BJ (cell line): ENCODE measurements around the gene THSD8. TPM values are rescaled to one million over a fixed set of nuclear protein-coding genes. Genes with fewer than 3 reads are reported as not detected.

ENCODE experiments used
- CTCF ChIA-PET: fragments of 350-600 bp; formaldehyde crosslinking; extraction: SDS; loops from one replicate; lab custom pipeline; 2021; ENCODE audit warnings: antibody characterized with exemption, inconsistent platforms; lab: Yijun Ruan, JAX
- POLR2A ChIA-PET: fragments of 300-600 bp; sonication (Branson Sonifier 250); formaldehyde crosslinking; extraction: SDS; loops from one replicate; lab custom pipeline; 2021; ENCODE audit warnings: antibody characterized with exemption; lab: Charles Lee
- DNase-seq: peaks from one replicate; pipeline ENCODE4 v3.0.0-alpha.2; 2011; ENCODE audit warnings: low read depth
- H3K27me3 ChIP-seq: 2 replicates; pipeline ENCODE4 v1.6.0; 2011; ENCODE audit warnings: low read length; ENCODE audit not compliant: control insufficient read depth, insufficient read depth
- H3K36me3 ChIP-seq: 2 replicates; pipeline ENCODE4 v1.5.1; 2011; ENCODE audit warnings: low read length; ENCODE audit not compliant: control insufficient read depth, insufficient read depth
- H3K4me3 ChIP-seq: 2 replicates; pipeline ENCODE4 v1.5.1; 2011; ENCODE audit warnings: low read depth, mild to moderate bottlenecking, control low read depth, low read length
- CTCF ChIP-seq: IDR thresholded peaks from 2 replicates; pipeline ENCODE4 v1.5.1; 2011; ENCODE audit warnings: low read depth, mild to moderate bottlenecking, control low read depth, inconsistent platforms, low read length, moderate library complexity; ENCODE audit not compliant: insufficient read depth
- polyA plus RNA-seq: library from polyadenylated mRNA; depleted of rRNA; stranded (reverse); fragments of >200 nt; gene quantifications from 2 replicates; pipeline ENCODE4 v1.2.3, GENCODE V29; 2011

The THSD8 gene
- polyA plus RNA-seq, 1 experiment: 0.75 TPM

DNA sequence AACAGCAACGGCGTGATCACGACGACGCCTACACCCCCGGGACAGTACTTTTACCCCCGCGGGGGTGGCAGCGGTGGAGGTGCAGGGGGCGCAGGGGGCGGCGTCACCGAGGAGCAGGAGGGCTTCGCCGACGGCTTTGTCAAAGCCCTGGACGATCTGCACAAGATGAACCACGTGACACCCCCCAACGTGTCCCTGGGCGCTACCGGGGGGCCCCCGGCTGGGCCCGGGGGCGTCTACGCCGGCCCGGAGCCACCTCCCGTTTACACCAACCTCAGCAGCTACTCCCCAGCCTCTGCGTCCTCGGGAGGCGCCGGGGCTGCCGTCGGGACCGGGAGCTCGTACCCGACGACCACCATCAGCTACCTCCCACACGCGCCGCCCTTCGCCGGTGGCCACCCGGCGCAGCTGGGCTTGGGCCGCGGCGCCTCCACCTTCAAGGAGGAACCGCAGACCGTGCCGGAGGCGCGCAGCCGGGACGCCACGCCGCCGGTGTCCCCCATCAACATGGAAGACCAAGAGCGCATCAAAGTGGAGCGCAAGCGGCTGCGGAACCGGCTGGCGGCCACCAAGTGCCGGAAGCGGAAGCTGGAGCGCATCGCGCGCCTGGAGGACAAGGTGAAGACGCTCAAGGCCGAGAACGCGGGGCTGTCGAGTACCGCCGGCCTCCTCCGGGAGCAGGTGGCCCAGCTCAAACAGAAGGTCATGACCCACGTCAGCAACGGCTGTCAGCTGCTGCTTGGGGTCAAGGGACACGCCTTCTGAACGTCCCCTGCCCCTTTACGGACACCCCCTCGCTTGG lies 9.6 kb upstream of the THSD8 start:
- POLR2A ChIA-PET: interaction anchor here (0.6 to 3.6 kb wide), 6 partner anchors 10 to 354 kb away, joined by 3 to 16 read pairs (median 6); no protein-coding TSS in a partner anchor

GRCh38 chr19:12792853-12793289 lies 9.0 kb upstream of the THSD8 start:
- ChIA-PET CTCF (interaction anchor here (0.6 to 17.9 kb wide), 7 partner anchors 10 to 173 kb away, joined by 3 to 874 read pairs (median 4); partner anchors contain the start of gene HOOK2), POLR2A (interaction anchor here (0.7 to 3.6 kb wide), 4 partner anchors 10 to 55 kb away, joined by 3 to 16 read pairs (median 10); no protein-coding TSS in a partner anchor)
- Histone ChIP-seq H3K4me3 (peak overlapping the region; percentile 94), H3K36me3 (peaks cover 5% of the 10 kb centered on the region), H3K27me3 (no peaks in the 10 kb centered on the region)
- DNase-seq: no peak
- TF ChIP-seq CTCF: no peak

More for the DNA sequence above, 9.6 kb upstream of the THSD8 start:
- no peak for DNase-seq
- no peaks in the 10 kb centered on the region for H3K27me3 ChIP-seq
- CTCF ChIA-PET: interaction anchor here (0.7 to 17.9 kb wide), 4 partner anchors 10 to 174 kb away, joined by 4 to 874 read pairs (median 4); partner anchors contain the start of gene HOOK2
- H3K36me3 ChIP-seq: peaks cover 5% of the 10 kb centered on the region
- no peak for TF ChIP-seq CTCF
- H3K4me3 ChIP-seq: peak overlapping the region; percentile 94

DNA sequence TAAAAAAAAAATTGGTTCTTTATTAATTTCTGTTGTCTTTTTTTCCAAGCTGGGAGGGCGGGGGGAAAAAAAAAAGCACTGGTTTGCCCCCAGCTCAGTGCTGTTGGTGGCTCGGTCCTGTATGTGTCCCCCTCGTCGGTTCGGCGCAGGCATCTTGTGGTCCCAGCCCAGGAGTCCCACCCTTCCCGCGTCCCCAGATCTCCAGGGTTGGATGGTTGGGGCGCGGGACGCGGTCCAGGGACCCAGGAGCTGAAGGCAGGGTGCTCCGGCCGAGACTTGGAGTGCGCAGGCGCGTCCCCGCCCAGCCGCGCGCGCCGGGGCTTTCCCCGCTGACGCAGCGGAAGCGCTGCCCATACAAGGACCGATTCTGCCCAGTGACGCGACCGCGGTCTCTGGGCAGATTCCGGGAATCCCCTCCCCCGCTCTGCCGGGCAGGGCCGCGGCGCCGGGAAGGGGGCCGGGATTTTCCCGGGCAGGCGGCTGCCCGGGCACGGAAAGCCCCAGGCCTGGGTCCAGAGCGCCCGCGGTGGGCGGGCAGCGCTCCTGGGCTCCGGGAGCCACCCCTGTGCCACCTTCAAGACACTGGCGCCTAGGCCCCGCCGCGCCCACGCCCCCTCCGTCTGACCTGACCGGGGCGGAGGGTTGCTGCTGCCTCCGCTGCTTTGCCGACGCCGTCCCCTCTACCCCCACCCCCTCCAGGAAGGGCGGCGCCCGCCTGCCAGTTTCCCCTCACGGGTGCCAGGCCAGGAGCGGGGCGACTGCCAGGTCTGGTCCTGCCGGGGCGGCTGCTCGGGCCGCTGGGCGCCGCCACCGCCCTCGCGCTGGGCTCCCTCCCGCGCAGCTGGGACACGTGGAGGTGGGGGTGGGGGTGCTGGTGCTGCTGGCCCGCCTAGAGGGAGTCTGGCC lies 8.3 kb upstream of the THSD8 start:
- peak; percentile 67 for DNase-seq
- Histone ChIP-seq H3K27me3 (no peaks in the 10 kb centered on the region), H3K4me3 (peak overlapping the region; percentile 94), H3K36me3 (peaks cover 5% of the 10 kb centered on the region)
- ChIA-PET POLR2A (interaction anchor here (0.6 to 3.6 kb wide), 7 partner anchors 11 to 1292 kb away, joined by 3 to 16 read pairs (median 7); no protein-coding TSS in a partner anchor), CTCF (interaction anchor here (0.6 to 17.9 kb wide), 7 partner anchors 11 to 172 kb away, joined by 3 to 874 read pairs (median 4); partner anchors contain the start of gene HOOK2)
- TF ChIP-seq CTCF: no peak

- Histone ChIP-seq H3K4me3 (peak overlapping the region; percentile 94), H3K36me3 (peaks cover 6% of the 10 kb centered on the region), H3K27me3 (no peaks in the 10 kb centered on the region)
- DNase-seq: no peak
- POLR2A ChIA-PET: interaction anchor here (0.6 to 3.6 kb wide), 3 partner anchors 16 to 1292 kb away, joined by 7 to 16 read pairs (median 16); no protein-coding TSS in a partner anchor
- TF ChIP-seq CTCF: 0 out of 2 replicates have a peak, but pooled peaks have one; percentile 1
- CTCF ChIA-PET: interaction anchor here (0.6 to 17.9 kb wide), 5 partner anchors 12 to 85 kb away, joined by 3 to 874 read pairs (median 3); partner anchors contain the start of gene HOOK2
These were observed 7.5 kb upstream of the THSD8 start for GRCh38 chr19:12794196-12794941.
